Measurements from ENCODE around the gene SLC9C1. TPM values are rescaled to one million over a fixed set of nuclear protein-coding genes. Genes with fewer than 3 reads are reported as not detected.

SLC9C1 gene
- total and polyA plus RNA-seq, 7 experiments from 2014 or later, result 0.08 TPM; not detected in 6

DNA sequence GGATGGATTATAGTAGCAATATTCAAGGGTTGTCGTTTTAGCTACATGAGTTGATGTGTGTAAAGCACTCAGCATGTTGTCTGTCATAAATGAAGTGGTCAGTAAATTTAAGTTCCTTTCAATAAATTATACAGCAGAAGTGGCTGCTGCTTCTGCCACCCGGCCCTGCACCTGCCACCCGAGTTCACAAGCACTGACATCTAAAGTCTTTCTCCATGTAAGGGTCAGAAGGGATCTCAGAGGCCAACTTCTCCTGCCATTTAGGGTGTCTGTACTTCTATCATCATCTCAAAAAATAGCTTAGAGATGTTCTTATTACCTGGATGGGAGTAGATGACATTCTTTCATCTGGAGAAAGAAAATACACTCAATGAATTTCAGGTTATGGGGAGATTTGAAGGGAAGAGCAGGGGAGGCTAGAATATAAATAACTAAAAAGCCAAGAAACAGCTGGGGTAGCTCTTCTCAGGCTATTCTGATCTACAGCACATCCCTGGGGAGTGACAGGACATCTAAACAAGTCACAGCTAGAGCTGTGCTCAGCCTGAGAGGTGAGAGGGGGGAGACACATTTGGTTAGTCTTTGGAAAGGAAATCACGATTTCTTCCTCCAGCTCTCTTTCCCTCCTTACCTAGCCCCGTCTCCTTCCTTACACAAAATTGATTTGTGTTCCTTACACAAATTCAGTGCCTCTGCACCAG is 169.0 kb downstream of the SLC9C1 start:
- POLR2A ChIA-PET, result interaction anchor here (0.5 to 1.0 kb wide), 4 partner anchors 9 to 859 kb away, joined by 3 to 5 read pairs (median 4); no protein-coding TSS in a partner anchor

GRCh38 chr3:112123548-112123947 is 170.5 kb downstream of the SLC9C1 start:
- H3K36me3 Mint-ChIP-seq, result peaks cover 17 to 52% (median 34%) of the 10 kb centered on the region in 5 donors
- DNase-seq (no peak), ATAC-seq (no peak)
- no peak overlapping the region for H3K4me3 Mint-ChIP-seq
- ChIA-PET CTCF (interaction anchor here (2.1 kb wide), 1 partner anchor 12 kb away, joined by 7 read pairs; no protein-coding TSS in a partner anchor), POLR2A (interaction anchor here (1.0 kb wide), 1 partner anchor 15 kb away, joined by 3 read pairs; no protein-coding TSS in a partner anchor)
- intact Hi-C loops (cut with micrococcal nuclease), result loop anchor here in 1 of 2 donors (10.0 kb wide), 2 partner anchors 1411 to 1571 kb away; partner anchors contain the start of genes SIDT1 and USF3
- H3K4me1 ChIP-seq (ENCODE audit: control insufficient read depth in 2 of 2, insufficient read depth in 2 of 2, low read length in 2 of 2), result peaks cover 21 to 48% of the 10 kb centered on the region in 2 donors
- no peaks in the 10 kb centered on the region for H3K27me3 Mint-ChIP-seq
- no peaks in the 10 kb centered on the region for H3K9me3 Mint-ChIP-seq
- no peak overlapping the region for H3K27ac ChIP-seq (ENCODE audit: low read depth, low read length)
- H3K27me3 ChIP-seq (ENCODE audit: control insufficient read depth in 2 of 2, insufficient read depth in 2 of 2, low read length in 2 of 2), result no peaks in the 10 kb centered on the region
- H3K36me3 ChIP-seq (ENCODE audit: control insufficient read depth in 2 of 3, insufficient read depth in 3 of 3, low read length in 3 of 3), result peaks cover 0 to 24% (median 0%) of the 10 kb centered on the region in 3 experiments
- H3K27ac Mint-ChIP-seq, result peak overlapping the region in 2 of 9 donors; percentile 4 to 25
- no peak overlapping the region for H3K4me3 ChIP-seq (ENCODE audit: low read length)
- H3K9me3 ChIP-seq (ENCODE audit: control insufficient read depth in 2 of 3, low read length in 3 of 3), result no peaks in the 10 kb centered on the region
- H3K4me1 Mint-ChIP-seq, result peaks cover 36 to 85% (median 78%) of the 10 kb centered on the region in 7 donors

More for the DNA sequence above, 169.0 kb downstream of the SLC9C1 start:
- no peaks in the 10 kb centered on the region for H3K9me3 ChIP-seq (ENCODE audit: control insufficient read depth in 2 of 3, low read length in 3 of 3)
- no peak for ATAC-seq
- Mint-ChIP-seq H3K4me1 (peaks cover 37 to 85% (median 78%) of the 10 kb centered on the region in 7 donors), H3K4me3 (peak overlapping the region in 4 of 10 donors; percentile 8 to 100 (median 42)), H3K27ac (peak overlapping the region; percentile 15 to 95 (median 93)), H3K36me3 (peaks cover 17 to 42% (median 34%) of the 10 kb centered on the region in 5 donors), H3K27me3 (no peaks in the 10 kb centered on the region), H3K9me3 (no peaks in the 10 kb centered on the region)
- peaks cover 32 to 57% of the 10 kb centered on the region in 2 donors for H3K4me1 ChIP-seq (ENCODE audit: control insufficient read depth in 2 of 2, insufficient read depth in 2 of 2, low read length in 2 of 2)
- DNase-seq, result no peak
- H3K36me3 ChIP-seq (ENCODE audit: control insufficient read depth in 2 of 3, insufficient read depth in 3 of 3, low read length in 3 of 3), result peaks cover 0 to 24% (median 0%) of the 10 kb centered on the region in 3 experiments
- H3K4me3 ChIP-seq (ENCODE audit: low read length), result no peak overlapping the region
- H3K27me3 ChIP-seq (ENCODE audit: control insufficient read depth in 2 of 2, insufficient read depth in 2 of 2, low read length in 2 of 2), result no peaks in the 10 kb centered on the region
- CTCF ChIA-PET, result interaction anchor here (0.5 to 2.7 kb wide), 7 partner anchors 8 to 896 kb away, joined by 3 to 11 read pairs (median 3); no protein-coding TSS in a partner anchor
- intact Hi-C loops (cut with micrococcal nuclease), result loop anchor here (5.0 to 10.0 kb wide), 7 partner anchors 172 to 1622 kb away; partner anchors contain the start of genes GTPBP8 (in 2 of the 2), ATP6V1A (in 1 of the 2), BTLA (in 1 of the 2) and CD96 (in 1 of the 2)
- H3K27ac ChIP-seq (ENCODE audit: low read depth, low read length), result peak overlapping the region; percentile 82

- Mint-ChIP-seq H3K27ac (peak overlapping the region in 2 of 9 donors; percentile 15 to 67), H3K36me3 (peaks cover 17 to 52% (median 34%) of the 10 kb centered on the region in 5 donors), H3K9me3 (no peaks in the 10 kb centered on the region), H3K27me3 (no peaks in the 10 kb centered on the region), H3K4me3 (peak overlapping the region in 1 of 10 donors; percentile 14), H3K4me1 (peaks cover 41 to 85% (median 78%) of the 10 kb centered on the region in 7 donors)
- Histone ChIP-seq H3K4me1 (ENCODE audit: control insufficient read depth in 2 of 2, insufficient read depth in 2 of 2, low read length in 2 of 2) (peaks cover 18 to 41% of the 10 kb centered on the region in 2 donors), H3K27me3 (ENCODE audit: control insufficient read depth in 2 of 2, insufficient read depth in 2 of 2, low read length in 2 of 2) (no peaks in the 10 kb centered on the region), H3K4me3 (ENCODE audit: low read length) (no peak overlapping the region), H3K9me3 (ENCODE audit: control insufficient read depth in 2 of 3, low read length in 3 of 3) (no peaks in the 10 kb centered on the region), H3K27ac (ENCODE audit: low read depth, low read length) (no peak overlapping the region), H3K36me3 (ENCODE audit: control insufficient read depth in 2 of 3, insufficient read depth in 3 of 3, low read length in 3 of 3) (peaks cover 0 to 24% (median 0%) of the 10 kb centered on the region in 3 experiments)
- DNase-seq (no peak), ATAC-seq (no peak)
- POLR2A ChIA-PET, result interaction anchor here (1.0 kb wide), 1 partner anchor 16 kb away, joined by 3 read pairs; no protein-coding TSS in a partner anchor
- CTCF ChIA-PET, result interaction anchor here (0.9 to 2.1 kb wide), 2 partner anchors 11 to 287 kb away, joined by 3 to 7 read pairs; no protein-coding TSS in a partner anchor
- intact Hi-C loops (cut with micrococcal nuclease), result loop anchor here in 1 of 2 donors (10.0 kb wide), 2 partner anchors 1412 to 1572 kb away; partner anchors contain the start of genes SIDT1 and USF3
Observed at GRCh38 chr3:112122870-112123269, 171.1 kb downstream of the SLC9C1 start.

- Mint-ChIP-seq H3K4me3 (peak overlapping the region in 2 of 10 donors; percentile 11 to 62), H3K4me1 (peaks cover 37 to 85% (median 74%) of the 10 kb centered on the region in 7 donors), H3K27me3 (no peaks in the 10 kb centered on the region), H3K27ac (peak overlapping the region in 1 of 9 donors; percentile 70), H3K36me3 (peaks cover 17 to 56% (median 37%) of the 10 kb centered on the region in 5 donors), H3K9me3 (no peaks in the 10 kb centered on the region)
- ChIA-PET CTCF (interaction anchor here (0.7 to 1.1 kb wide), 3 partner anchors 10 to 397 kb away, joined by 3 to 8 read pairs (median 3); no protein-coding TSS in a partner anchor), POLR2A (interaction anchor here (0.6 to 1.3 kb wide), 3 partner anchors 9 to 1062 kb away, joined by 3 to 4 read pairs (median 3); no protein-coding TSS in a partner anchor)
- intact Hi-C loops (cut with micrococcal nuclease), result loop anchor here in 1 of 2 donors (10.0 kb wide), 2 partner anchors 1413 to 1573 kb away; partner anchors contain the start of genes SIDT1 and USF3
- Histone ChIP-seq H3K4me3 (ENCODE audit: low read length) (no peak overlapping the region), H3K9me3 (ENCODE audit: control insufficient read depth in 2 of 3, low read length in 3 of 3) (no peaks in the 10 kb centered on the region), H3K4me1 (ENCODE audit: control insufficient read depth in 2 of 2, insufficient read depth in 2 of 2, low read length in 2 of 2) (peaks cover 14 to 31% of the 10 kb centered on the region in 2 donors), H3K27ac (ENCODE audit: low read depth, low read length) (no peak overlapping the region), H3K27me3 (ENCODE audit: control insufficient read depth in 2 of 2, insufficient read depth in 2 of 2, low read length in 2 of 2) (no peaks in the 10 kb centered on the region), H3K36me3 (ENCODE audit: control insufficient read depth in 2 of 3, insufficient read depth in 3 of 3, low read length in 3 of 3) (peaks cover 0 to 24% (median 0%) of the 10 kb centered on the region in 3 experiments)
- DNase-seq (no peak), ATAC-seq (no peak)
Observed at GRCh38 chr3:112121577-112122547, 172.2 kb downstream of the SLC9C1 start.

- peak overlapping the region; percentile 6 to 94 (median 78) for H3K27ac Mint-ChIP-seq
- Histone ChIP-seq H3K4me1 (ENCODE audit: control insufficient read depth in 2 of 2, insufficient read depth in 2 of 2, low read length in 2 of 2) (peaks cover 4 to 15% of the 10 kb centered on the region in 2 donors), H3K9me3 (ENCODE audit: control insufficient read depth in 2 of 3, low read length in 3 of 3) (no peaks in the 10 kb centered on the region), H3K36me3 (ENCODE audit: control insufficient read depth in 2 of 3, insufficient read depth in 3 of 3, low read length in 3 of 3) (peaks cover 0 to 19% (median 0%) of the 10 kb centered on the region in 3 experiments), H3K27ac (ENCODE audit: low read depth, low read length) (peak overlapping the region; percentile 1), H3K27me3 (ENCODE audit: control insufficient read depth in 2 of 2, insufficient read depth in 2 of 2, low read length in 2 of 2) (no peaks in the 10 kb centered on the region), H3K4me3 (ENCODE audit: low read length) (no peak overlapping the region)
- ATAC-seq (peak; percentile 70), DNase-seq (peak in 6 of 9 donors; percentile 33 to 54 (median 40))
- H3K4me3 Mint-ChIP-seq, result peak overlapping the region; percentile 48 to 85 (median 74)
- POLR2A ChIA-PET, result interaction anchor here (0.6 to 1.1 kb wide), 2 partner anchors 10 to 440 kb away, joined by 3 read pairs; no protein-coding TSS in a partner anchor
- H3K9me3 Mint-ChIP-seq, result no peaks in the 10 kb centered on the region
- intact Hi-C loops (cut with micrococcal nuclease), result loop anchor here in 1 of 2 donors (1.0 to 10.0 kb wide), 3 partner anchors 9 to 1575 kb away; partner anchors contain the start of genes SIDT1 and USF3
- CTCF ChIA-PET, result no interaction called here
- H3K4me1 Mint-ChIP-seq, result peaks cover 25 to 70% (median 60%) of the 10 kb centered on the region in 7 donors
- peaks cover 7 to 42% (median 28%) of the 10 kb centered on the region in 5 donors for H3K36me3 Mint-ChIP-seq
- H3K27me3 Mint-ChIP-seq, result no peaks in the 10 kb centered on the region
Observed at GRCh38 chr3:112119962-112120836, 173.8 kb downstream of the SLC9C1 start.

All from naive thymus-derived CD4-positive, alpha-beta T cell (primary cell).